NCI-H1092 (cell line): ENCODE results near the gene B3GAT1.

Source experiments
- DNase-seq: peaks from one replicate; lab custom pipeline; 2025; lab: John Stamatoyannopoulos, UW

B3GAT1 gene

GRCh38 chr11:134441281-134441680 lies 29.2 kb upstream of the B3GAT1 start:
- DNase-seq = no peak

- DNase-seq = no peak
These were observed 28.8 kb upstream of the B3GAT1 start for GRCh38 chr11:134440851-134441250.

GRCh38 chr11:134438542-134439537 lies 26.8 kb upstream of the B3GAT1 start:
- DNase-seq = no peak

DNA sequence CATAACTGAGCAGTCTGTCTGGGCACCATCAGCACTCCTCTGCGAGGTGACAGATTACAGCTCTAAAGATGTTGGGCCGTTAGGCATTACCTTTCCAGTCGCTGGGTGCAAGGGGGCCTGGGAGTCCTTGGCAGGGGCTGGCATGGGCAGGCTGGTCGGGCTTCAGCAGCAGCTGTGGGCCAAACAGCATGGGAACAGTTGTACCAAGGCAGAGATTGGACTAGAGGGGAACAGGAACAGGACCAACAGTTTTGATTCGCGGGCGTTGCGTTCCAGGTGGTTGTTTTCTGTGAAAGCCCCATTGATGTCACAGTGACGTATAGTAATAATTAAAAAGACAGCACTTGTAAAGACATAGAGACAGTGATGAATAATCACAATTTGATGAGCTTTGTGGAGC lies 25.8 kb upstream of the B3GAT1 start:
- no peak for DNase-seq

GRCh38 chr11:134436781-134437180 lies 24.7 kb upstream of the B3GAT1 start:
- no peak for DNase-seq

GRCh38 chr11:134433806-134434205 lies 21.8 kb upstream of the B3GAT1 start:
- DNase-seq = no peak

DNA sequence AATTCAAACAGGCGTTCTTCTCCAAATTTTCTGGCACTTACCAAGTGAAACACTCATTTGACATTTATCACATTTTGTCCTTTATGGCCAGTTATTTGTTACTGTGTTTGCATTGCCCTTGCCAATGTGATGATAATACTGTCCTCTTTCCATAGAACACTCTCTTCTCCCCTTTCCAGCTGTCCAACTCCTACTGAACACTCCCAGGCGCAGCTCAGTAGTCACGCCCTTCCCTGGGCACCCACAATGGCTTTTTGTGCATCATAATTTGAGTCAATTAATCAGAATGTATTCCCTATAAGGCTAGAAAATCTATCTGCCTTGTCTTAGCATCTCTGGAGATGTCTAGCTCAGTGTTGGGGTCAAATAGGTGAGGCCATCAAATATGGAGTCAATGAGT lies 21.2 kb upstream of the B3GAT1 start:
- no peak for DNase-seq

- no peak for DNase-seq
These were observed 20.7 kb upstream of the B3GAT1 start for GRCh38 chr11:134432776-134433175.

GRCh38 chr11:134429106-134429505 lies 17.1 kb upstream of the B3GAT1 start:
- no peak for DNase-seq

- no peak for DNase-seq
These were observed 13.9 kb upstream of the B3GAT1 start for GRCh38 chr11:134425816-134426536.

GRCh38 chr11:134425413-134425812 lies 13.4 kb upstream of the B3GAT1 start:
- no peak for DNase-seq

DNA sequence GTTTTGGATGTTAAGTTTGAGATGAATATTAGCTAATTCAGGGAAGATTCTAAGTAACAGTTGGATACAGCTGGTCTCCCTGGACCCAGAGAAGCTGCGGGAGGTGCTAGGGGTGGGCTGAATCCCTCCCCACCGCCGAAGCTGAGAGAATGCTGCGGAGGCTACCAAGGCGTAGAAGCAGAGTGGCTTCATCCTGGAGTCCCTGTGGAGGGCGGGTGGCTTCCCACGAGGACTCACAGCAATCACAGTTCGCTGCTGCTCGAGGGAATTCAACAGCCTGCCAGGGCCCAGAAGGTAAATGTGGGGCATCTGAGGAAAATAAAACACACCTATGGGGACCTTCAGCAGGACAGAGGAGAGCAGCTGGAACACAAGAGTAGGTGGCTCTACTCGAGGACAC lies 11.1 kb upstream of the B3GAT1 start:
- DNase-seq = no peak

- DNase-seq = no peak
These were observed 6.1 kb upstream of the B3GAT1 start for GRCh38 chr11:134417871-134418840.

DNA sequence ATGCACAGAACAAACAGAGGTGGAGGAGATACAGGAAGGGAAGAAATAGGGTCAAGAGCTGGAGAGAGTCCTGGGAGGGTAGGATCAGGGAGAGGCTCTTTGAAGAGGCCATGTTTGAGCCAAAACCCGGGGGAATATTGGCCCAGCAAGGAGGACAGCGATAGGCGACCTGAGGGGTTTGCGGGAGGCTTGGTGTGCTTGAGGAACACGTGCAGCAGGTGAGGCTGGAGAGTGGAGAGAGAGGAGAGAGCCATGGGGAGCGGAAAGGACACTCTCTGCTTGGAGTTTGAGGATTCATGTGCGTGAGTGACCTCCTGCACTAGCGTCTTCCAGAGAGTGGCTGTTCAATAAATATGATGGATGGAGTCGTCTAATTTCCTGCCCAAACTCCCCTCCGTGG lies 4.7 kb upstream of the B3GAT1 start:
- no peak for DNase-seq

- DNase-seq = no peak
These were observed 3.0 kb upstream of the B3GAT1 start for GRCh38 chr11:134414766-134415765.

DNA sequence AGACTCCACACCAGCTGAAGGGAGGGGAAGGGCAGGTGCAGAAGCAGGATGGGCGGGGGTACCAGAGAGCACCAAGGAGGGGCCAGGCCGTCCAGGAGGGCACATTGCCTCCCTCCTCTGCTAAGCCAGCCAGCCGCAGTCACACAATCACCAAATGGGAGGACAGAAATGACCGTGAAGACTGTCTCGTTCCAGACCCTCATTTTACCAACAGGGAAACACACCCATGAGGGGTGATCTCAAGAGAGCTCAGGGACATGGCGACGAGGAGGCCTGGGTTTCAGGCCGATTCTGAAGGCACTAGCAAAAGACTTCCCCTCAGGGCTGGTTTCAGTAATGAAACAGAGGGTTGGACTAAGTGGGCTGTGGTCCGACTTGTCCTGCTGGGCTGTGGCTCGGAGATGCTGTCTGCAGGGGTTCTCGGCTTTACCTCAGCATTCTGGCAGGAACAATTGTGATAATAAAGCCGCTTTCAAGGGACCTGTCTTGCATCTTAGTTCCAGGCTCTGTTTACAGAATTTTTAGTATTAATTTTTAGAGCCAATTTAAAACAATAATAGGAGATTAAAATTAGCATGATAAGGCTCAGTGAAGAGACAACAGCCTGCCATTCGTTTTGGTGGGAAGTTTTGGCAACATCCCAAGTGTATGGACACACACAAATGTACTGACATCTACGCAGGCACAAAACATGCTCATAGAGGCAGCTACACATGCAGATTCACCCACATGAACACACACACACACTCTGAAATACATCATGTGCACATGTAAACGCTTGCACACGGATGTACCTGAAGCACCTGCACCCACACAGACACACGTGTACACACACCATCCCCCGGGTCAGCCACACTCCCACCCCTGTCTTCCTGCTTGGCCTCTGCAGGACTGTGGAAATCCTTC lies 2.0 kb upstream of the B3GAT1 start:
- DNase-seq = no peak

DNA sequence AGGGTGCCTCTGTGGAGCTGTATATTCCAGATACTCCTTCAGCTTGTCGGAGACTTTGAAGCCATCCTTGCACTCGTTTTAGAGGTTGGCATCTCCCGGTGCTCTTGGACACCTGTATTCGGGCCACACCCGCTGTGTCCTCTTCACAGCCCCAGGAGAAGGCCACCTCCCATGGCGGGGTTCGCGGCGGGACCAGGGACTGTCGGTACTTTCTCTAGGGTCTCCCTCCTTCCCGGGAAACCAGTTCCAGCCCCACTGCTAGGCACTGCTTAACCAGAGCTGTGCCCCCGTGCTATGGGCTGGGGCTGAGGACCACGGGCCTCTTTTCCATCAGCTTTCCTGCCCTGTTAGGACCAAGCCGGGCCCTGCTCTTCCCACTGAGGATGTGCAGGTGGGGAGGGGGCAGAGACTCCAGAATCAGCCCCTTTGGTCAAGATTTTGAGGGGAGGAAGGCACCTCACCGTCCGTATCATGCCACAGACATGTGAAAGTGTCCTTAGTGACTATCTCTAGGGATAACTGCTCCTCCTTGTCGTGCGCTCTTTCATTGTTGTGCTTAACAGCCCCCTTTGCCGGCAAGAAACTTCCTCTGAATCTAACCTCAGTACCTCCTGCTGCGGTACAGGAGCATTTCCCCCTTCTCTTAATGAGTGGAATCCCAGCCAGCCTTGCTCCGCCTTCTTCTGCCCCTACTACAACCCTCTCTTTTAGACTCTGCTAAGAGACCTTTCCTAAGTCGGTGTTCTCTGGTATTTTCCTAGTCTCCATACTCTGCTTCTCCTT lies 1.2 kb upstream of the B3GAT1 start:
- no peak for DNase-seq

DNA sequence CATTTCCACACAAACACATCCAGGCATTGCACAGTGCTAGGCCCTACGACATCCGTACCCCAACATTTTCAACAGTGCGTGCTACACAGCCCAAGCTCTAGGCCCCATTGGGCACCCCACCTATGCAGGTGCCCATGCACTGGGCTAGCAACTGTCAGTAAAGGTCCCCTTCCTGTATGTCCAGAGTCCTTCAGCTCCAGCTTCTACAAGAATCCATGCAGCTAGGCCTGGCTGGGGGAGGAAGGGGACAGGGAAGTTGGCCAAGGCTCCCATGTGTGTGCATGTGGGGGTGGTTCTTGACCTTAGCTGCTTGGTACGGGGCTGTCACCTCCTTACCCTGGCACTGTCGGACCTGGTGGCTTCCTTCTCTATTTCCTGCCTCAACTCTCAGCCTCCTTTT lies 1.3 kb downstream of the B3GAT1 start:
- DNase-seq = no peak
